HG02884 (cell line): ENCODE data around the gene CRLF3.
"Not testable (repeated sequence)": the region's sequence is repeated elsewhere in the genome, so short reads cannot be mapped to it uniquely, and the experiment has no call there.

Experiments used
- ATAC-seq: cut with Tn5 transposase; IDR thresholded peaks from one replicate; pipeline ENCODE4 v1.9.1; 2021; ENCODE audit warnings: mild to moderate bottlenecking, moderate library complexity; ENCODE audit not compliant: unreplicated experiment

Gene CRLF3

DNA sequence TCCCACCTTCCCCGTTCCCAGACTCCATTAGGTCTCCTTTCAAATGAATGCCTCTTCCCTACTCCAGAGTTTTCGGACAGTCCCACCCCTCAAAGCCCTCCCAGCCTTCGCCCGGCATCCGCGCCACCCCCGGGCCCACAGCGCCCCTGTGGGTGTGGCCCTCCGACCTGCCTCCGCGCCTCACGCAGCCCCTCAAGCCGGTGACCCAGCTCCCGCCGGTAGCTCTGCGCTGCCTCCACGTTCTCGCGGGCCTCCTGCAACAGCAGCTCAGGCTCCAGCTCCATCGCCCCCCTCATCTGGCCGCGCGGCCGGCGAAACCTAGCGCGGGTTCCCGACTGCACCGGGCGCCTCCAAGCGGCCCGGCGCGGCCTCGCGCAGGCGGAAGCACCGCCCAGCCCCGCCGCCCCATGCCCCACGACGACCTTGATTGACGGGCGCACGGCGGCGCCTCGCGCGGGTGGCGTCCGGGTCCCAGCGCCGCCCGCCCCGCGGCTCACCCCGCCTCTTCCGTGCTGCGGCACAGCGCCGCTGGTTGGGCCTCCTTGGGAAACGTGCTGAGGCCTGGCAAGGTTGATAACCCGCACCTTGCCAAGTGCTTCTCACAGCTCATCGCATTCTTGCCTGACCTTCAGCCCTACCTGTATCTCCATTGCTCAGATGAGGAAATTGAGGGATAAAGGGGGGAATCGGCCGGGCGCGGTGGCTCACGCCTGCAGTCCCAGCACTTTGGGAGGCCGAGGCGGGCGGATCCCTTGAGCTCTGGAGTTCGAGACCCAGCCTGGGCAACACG lies at the start of gene CRLF3:
Gene CRLF3 (minus strand): TSS at position 337 of the 790 bp plus-strand sequence. CDS start 41 bp downstream, at position 296.
- peak; percentile 80 for ATAC-seq

- no peak for ATAC-seq
Observed at GRCh38 chr17:30869005-30869404, 44.5 kb upstream of the CRLF3 start.

DNA sequence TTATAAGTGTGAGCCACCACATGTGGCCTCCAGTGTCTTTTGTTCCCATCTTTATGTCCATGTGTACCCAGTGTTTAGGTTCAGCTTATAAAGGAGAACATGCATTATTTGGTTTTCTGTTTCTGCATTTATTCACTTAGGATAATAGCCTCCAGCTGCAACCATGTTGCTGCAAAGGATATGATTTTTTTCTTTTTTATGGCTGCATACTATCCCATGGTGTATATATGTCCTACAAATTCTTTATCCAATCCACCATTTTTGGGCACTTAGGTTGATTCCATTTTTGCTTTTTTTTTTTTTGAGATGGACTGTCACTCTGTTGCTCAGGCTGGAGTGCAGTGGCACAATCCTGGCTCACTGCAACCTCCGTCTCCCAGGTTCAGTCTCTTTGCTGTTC lies 40.1 kb upstream of the CRLF3 start:
- no peak for ATAC-seq

- ATAC-seq = no peak
Observed at GRCh38 chr17:30858556-30859250, 34.2 kb upstream of the CRLF3 start.

GRCh38 chr17:30854146-30854545 lies 29.7 kb upstream of the CRLF3 start:
- ATAC-seq = no peak

DNA sequence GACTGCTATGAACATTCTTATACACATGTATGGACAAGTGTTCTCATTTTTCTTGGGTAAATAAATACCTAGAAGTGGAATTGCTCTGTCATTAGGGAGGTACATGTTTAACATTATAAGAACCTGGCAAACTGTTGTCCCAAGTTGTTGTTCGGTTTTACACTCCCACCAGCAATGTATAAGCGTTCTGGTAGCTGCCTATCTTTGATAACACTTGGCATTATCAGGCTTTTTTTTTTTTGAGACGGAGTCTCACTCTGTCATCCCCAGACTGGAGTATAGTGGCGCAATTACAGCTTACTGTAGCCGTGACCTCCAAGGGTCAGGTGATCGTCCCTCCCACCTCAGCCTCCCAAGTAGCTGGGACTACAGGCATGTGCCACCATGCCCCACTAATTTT lies 23.5 kb upstream of the CRLF3 start:
- ATAC-seq = no peak

GRCh38 chr17:30840771-30841170 lies 16.3 kb upstream of the CRLF3 start:
- ATAC-seq = no peak

DNA sequence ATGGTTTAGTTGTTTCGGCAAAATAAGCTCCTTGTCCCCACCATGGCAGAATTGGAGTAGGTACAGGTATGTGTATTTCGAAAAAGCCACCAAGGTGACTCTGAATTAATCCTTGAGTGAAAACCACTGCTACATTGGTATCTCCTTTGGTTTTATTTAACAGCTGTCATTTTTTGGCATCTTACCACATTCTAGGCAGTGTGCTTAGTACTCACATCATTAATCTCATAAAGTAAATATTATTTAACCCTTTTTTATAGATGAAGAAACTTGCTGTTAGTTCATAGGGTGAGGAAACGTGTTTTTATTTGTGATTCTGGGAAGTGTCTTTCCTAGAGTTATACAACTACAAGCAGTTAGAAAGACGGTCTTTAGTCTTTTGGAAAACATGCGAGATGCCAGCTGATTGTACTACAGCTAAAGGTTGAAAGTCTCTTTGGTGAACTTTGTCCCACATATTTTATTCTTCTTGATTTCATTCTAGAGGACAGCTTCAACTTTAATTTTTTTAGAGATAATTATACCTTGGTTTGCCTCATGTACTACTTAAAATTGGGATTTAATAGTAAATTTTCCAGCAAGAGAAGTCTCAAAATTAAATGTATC lies 13.8 kb upstream of the CRLF3 start:
- ATAC-seq = no peak

DNA sequence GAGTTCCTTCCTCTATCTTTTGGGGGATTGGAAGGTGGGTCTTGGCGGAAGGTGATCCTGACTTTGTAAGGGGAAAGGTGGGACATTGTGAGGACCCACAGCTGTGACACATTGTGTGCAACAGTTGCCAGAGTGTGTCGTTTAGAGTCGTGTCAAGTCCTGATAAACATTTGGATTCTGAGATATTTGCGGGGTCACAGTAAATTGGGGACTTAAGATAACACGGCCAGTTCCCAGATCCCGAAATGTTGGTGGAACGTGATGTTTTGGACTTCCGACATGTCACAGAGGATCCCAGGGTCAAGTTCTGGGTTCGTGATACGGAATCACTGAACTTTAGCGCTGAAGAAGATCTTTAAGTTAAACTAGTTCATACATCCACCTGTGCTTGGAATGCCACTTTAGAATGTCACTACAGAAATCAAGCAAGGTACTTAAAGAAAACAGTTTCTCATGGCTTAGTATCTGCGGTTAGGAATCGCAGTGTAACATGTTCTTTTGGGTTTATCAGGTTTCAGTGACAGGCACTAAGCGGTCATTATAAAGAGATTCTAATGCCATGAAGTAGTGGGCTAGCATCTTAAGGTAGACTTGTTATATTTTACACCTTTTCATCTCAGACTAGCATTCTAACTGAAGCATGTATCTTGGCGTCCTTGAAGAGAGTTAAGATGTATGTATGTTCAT lies 8.1 kb upstream of the CRLF3 start:
- no peak for ATAC-seq

GRCh38 chr17:30831663-30832437 lies 7.4 kb upstream of the CRLF3 start, which contains the start of gene ATAD5:
Gene ATAD5, plus strand, starts transcription at chr17:30831966. Its CDS starts 382 bp downstream, at chr17:30832348.
- ATAC-seq = no peak

GRCh38 chr17:30831257-30831656 lies 6.8 kb upstream of the CRLF3 start:
- ATAC-seq = no peak

GRCh38 chr17:30829022-30829421 lies 4.5 kb upstream of the CRLF3 start:
- ATAC-seq = no peak

GRCh38 chr17:30827082-30827481 lies 2.6 kb upstream of the CRLF3 start:
- ATAC-seq = no peak

DNA sequence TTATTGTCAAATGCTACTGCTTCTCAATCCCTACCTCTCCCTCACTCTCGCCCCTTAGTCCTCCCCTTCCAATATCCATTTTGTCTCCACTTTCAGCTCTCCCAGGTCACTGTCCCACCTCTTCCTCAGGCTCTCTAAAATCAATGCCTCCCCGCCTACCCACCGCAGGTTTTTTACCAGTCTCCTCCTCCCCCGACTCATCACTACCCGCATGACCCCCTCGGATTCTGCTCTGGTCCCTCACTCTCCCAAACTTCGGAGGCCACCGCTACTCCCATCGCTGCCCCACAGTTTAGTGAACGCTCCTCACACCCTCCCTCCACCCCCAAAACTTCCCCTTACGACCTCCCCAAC lies 513 bp downstream of the CRLF3 start:
- ATAC-seq = no peak

DNA sequence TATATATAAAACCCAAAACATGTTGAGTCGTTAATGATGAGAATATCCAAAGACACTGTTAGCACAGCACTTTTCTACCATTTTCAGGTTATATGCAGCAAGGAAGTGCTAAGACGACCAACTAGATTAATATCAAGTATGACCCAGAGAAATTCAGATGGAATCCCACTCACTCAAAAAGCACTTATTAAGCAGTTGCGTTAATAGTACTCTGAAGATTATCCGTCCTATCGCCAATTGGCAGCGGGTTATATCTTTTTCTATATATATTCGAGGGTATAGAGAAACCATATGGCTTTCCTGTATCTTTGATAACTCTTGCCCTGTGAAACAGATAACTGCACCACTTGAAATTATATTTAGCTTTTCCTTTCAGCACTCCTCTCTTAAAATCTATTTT lies 1.1 kb downstream of the CRLF3 start:
- ATAC-seq = no peak

- ATAC-seq = not testable (repeated sequence)
Observed at GRCh38 chr17:30822919-30823318, 1.6 kb downstream of the CRLF3 start.

DNA sequence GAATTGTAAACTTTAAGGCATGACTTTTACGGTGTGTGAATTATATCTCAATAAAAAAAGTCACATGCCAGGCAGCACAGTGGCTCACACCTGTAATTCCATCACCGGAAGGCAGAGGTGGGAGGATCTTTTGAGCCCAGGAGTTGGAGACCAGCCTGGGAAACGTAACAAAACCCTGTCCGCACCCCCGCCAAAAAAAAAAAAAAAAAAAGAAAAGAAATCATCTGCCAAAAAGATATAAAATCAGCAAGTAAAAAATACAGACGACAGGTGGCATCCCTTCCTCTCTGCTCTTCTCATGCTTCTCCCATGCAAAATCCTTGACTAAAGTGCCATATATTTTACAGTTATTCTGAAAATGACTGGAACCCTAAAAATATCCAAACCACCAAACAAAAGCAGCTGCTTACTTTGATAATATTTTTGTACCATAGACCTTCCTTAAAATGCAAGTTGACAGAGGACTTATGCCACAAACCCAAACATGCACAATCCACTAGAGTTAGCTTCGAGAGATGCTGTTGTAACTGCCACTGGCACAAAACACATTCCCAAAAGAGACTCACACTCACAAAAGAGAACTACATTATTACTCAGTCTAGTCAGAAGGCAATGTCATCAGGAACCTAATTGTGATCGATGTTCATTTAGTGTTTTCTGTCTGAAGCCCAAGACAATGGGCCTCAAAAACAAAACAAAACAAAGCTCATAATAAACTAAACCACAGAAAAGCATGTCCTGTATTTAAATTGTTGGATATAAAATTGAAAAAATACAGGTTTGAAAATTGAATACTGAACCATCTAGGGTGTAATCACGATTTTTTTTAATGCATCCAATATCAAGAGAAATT lies 2.4 kb downstream of the CRLF3 start:
- ATAC-seq = no peak

DNA sequence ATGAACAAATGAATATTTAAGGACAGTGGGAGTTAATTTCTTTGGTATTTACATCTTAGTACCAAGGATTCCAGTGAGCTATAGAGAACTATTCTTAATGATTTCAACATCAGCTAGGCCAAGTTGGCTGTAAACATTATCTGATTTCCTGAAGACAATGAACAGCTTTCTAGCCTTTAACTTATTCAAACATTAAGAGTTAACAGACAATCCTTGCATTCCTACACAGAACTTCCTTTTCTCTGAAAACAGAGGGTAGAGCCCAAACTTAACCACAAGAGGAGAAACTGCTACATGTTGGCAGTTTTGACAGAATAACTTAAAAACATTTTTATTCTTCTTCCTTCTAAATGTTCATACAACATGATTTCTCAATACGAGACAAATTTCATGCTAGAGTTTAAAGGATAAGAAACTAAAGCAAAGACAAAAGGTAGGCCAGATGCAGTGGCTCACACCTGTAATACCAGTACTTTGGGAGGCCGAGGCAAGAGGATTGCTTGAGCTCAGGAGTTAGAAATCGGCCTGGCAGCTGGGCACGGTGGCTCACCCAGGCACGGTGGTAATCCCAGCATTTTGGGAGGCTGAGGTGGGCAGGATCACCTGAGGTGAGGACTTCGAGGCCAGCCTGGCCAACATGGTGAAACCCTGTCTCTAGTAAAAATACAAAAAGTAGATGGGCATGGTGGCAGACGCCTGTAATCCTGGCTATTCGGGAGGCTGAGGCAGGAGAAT lies 4.4 kb downstream of the CRLF3 start:
- ATAC-seq = no peak

DNA sequence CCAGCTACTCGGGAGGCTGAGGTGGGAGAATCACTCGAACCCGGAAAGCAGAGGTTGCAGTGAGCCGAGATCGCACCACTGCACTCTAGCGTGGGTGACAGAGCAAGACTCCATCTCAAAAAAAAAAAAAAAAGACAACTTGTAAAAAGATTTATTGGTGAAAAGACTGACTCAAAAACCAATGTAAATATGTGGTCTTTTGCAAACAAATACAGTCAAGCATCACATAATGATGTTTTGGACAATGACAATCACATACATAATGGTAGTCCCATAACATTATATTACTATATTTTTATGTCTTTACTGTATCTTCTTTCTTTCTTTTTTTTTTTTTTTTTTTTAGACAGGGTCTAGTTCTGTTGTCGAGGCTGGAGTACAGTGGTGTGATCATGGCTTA lies 8.3 kb downstream of the CRLF3 start:
- ATAC-seq = no peak
